A673 (cell line): Measurements from ENCODE around the gene HLA-DQA2.

Experiments
- CTCF ChIP-seq: fragments of 300-800, 200-600 bp; sonication (generic); conservative IDR thresholded peaks from 2 replicates; pipeline ENCODE4 v1.5.1; 2017; ENCODE audit warnings: low read depth, mild to moderate bottlenecking, antibody characterized with exemption, low read length, moderate library complexity, mixed read lengths
- EZH2 ChIP-seq: fragments of 200-600 bp; sonication (generic); IDR thresholded peaks from 2 replicates; pipeline ENCODE4 v1.6.1; 2017; ENCODE audit warnings: borderline replicate concordance, low read depth, mild to moderate bottlenecking, mixed read lengths, antibody characterized with exemption, low read length; ENCODE audit not compliant: poor library complexity, severe bottlenecking

GRCh38 chr6:32785781-32786533, 44.8 kb downstream of the HLA-DQA2 start:
- TF ChIP-seq CTCF (peak; percentile 76), EZH2 (no peak)
